ENCODE results near the gene MSN.
A peak's percentile ranks its signal among the peaks of the same experiment; 100 is the strongest.
"Not testable (repeated sequence)": the region's sequence is repeated elsewhere in the genome, so short reads cannot be mapped to it uniquely, and the experiment has no call there.

The MSN gene

DNA sequence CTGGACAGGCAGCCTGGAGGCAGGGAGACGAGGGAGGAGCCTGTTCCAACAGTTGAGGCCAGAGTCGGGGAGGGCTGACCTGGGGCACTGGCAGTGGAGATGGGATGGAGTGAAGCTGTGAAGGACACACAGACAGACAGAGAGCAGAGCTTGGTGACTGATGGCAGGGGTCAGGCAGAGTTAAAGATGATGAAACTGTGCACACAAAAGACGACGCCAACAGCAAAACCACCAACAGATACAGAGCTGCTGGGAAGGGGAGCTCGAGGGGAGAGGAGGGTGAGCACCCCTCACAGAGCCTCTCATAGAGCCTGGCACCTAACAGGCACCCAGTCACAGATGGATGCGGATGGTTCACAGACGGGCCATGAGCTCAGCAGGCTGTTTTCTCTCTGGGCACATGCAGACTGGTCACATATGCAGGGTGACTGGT is 10.4 kb upstream of the MSN start:
- H3K4me3 ChIP-seq; in situ Hi-C loops (cut with MboI; ENCODE audit: low sequenced_read_pairs); H3K4me1 ChIP-seq; H3K27me3 ChIP-seq (ENCODE audit: low read depth); H3K9me3 ChIP-seq; DNase-seq (ENCODE audit: low spot score in 2 of 2); H3K36me3 ChIP-seq (replicated peaks): not testable (repeated sequence)

DNA sequence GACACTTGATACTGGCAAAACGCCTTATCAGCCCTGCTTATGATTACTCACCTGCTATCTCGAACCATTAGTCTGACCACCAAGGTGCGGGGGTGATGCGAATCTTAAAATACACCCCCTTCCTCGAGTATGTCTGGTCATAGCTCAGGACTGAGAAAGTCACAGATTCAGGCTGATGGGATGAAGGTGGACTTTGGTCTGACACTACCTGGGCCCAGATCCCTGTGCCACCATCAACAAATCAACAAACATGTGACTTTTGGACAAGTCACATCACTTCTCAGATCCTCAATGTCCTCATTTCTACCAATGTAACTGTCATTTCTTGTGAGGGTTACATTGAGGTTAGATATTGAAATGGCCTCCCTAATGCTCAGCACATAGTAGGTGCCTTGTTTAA is 9.8 kb upstream of the MSN start:
- no peaks in the 10 kb centered on the region for H3K4me1 ChIP-seq
- no peaks in the 10 kb centered on the region for H3K36me3 ChIP-seq (replicated peaks)
- in situ Hi-C loops (cut with MboI; ENCODE audit: low sequenced_read_pairs): no loop called here
- H3K27me3 ChIP-seq (ENCODE audit: low read depth): no peaks in the 10 kb centered on the region
- no peak overlapping the region for H3K4me3 ChIP-seq
- H3K9me3 ChIP-seq: no peaks in the 10 kb centered on the region
- DNase-seq (ENCODE audit: low spot score in 2 of 2): no peak

DNA sequence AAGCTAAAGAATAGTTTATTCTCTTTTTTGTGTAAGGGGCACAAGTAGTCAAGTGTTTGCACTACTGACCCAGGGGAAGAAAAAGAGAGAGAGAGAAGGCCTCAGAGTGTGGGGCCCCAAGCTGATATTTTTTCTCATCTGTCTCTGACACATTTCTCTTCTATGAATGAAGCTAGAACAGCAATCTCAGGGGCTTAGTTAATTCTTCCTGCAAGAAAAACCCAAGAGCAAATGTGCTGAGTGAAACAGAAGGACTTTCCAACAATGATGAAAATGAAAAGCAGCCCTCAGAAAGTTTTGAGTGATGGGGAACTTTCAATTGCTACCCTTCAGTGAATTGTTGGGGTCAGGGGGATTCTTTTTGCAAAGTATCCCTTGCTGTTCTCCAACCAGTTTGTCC is 9.2 kb upstream of the MSN start:
- DNase-seq (ENCODE audit: low spot score in 2 of 2): no peak
- no peaks in the 10 kb centered on the region for H3K4me1 ChIP-seq
- in situ Hi-C loops (cut with MboI; ENCODE audit: low sequenced_read_pairs): no loop called here
- H3K36me3 ChIP-seq (replicated peaks): no peaks in the 10 kb centered on the region
- H3K9me3 ChIP-seq: no peaks in the 10 kb centered on the region
- no peaks in the 10 kb centered on the region for H3K27me3 ChIP-seq (ENCODE audit: low read depth)
- H3K4me3 ChIP-seq: no peak overlapping the region

DNA sequence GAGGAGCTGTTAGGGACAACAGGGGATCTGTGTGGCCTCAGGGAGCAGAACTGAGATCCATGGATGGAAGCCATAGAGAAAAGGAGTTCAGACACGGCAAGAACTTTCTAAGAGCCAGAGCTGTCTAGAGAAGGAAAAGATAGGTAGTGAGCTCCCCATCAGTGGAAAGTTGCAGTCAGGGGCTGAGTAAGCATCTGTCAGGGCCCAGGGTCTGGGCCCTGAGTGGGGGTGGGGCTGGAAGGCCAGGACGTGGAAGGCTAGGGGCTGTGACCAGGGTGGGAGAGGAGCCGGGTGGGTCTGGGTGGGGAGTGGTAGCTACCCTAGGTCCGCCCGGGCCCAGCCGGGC is 324 bp upstream of the MSN start:
- H3K4me1 ChIP-seq: peaks cover 20% of the 10 kb centered on the region
- H3K27me3 ChIP-seq (ENCODE audit: low read depth): no peaks in the 10 kb centered on the region
- peak overlapping the region; percentile 79 for H3K4me3 ChIP-seq
- no peak for DNase-seq (ENCODE audit: low spot score in 2 of 2)
- no peaks in the 10 kb centered on the region for H3K9me3 ChIP-seq
- in situ Hi-C loops (cut with MboI; ENCODE audit: low sequenced_read_pairs): loop anchor here (10.0 kb wide), 1 partner anchor 132 kb away; the partner anchor contains the start of gene LAS1L
- peaks cover 5% of the 10 kb centered on the region; the same call in 1 of the 2 replicates for H3K36me3 ChIP-seq (replicated peaks)

DNA sequence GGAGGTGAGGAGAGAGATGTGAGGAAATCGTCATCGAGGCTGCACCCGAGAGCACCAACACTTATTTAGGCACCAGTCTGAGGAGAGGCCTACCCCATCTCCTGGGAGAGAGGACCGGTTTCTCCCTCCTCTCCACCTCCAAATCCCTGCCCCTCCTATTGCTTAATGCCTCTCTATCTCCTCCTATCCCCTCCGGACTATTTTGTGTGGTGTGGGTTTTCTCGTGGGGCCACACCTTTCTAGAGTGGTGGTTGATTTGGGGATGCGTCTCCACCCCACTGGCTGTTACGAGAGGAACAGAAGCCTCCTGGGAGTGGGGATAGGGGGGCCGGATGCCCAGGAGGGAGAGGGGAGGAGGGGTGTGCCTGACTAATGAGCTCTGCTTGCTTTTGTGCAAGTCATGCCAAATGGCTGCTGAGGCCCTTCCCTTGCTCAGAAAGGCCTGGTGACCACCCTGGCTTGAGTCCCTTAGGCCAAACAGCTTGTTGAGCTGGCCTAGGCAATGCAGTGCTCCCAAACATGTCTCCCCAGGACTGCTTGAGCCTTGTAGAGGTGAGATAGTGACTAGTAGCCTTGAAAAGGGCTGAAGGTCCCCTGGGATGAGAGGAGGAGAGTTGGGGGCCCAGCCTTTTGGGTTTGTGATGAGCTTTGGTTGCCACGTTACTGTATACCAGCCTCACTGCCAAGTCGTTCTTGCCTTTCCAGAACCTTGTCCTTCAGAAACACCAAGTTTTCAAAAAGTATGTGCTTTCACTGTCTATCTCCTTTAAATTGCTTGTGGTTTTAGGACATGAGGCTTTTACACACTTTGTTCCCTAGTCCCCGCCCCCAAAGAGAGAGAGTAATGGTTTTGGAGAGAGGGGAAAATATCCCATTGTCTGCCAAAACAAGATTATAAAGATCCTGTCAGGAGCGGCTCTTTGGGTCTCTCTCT is 1.2 kb downstream of the MSN start:
- H3K9me3 ChIP-seq: no peaks in the 10 kb centered on the region
- H3K36me3 ChIP-seq (replicated peaks): peaks cover 10% of the 10 kb centered on the region; the same call in 1 of the 2 replicates
- no peaks in the 10 kb centered on the region for H3K27me3 ChIP-seq (ENCODE audit: low read depth)
- in situ Hi-C loops (cut with MboI; ENCODE audit: low sequenced_read_pairs): loop anchor here (10.0 kb wide), 1 partner anchor 134 kb away; the partner anchor contains the start of gene LAS1L
- peak overlapping the region; percentile 79 for H3K4me3 ChIP-seq
- DNase-seq (ENCODE audit: low spot score in 2 of 2): peak; percentile 65 to 78
- H3K4me1 ChIP-seq: peaks cover 20% of the 10 kb centered on the region

DNA sequence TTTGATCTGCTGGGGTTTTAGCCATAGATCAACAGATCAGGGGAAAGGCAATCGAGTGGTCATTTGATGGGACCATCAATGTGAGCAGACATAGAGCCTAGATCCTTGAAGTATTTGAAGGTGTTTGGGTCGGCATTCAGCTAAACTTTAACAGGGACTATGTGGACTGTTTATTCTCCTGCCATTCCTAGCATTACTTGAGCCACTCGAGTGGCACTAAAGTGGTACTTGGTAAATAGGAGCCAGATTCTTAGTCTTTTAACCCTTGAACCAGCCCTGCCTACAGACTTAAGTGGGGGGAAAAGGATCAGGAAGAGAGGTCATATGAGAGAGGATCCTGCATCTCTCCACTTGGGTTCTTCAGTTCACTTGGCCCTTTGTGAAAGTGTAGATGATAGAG is 3.8 kb downstream of the MSN start:
- no peaks in the 10 kb centered on the region for H3K27me3 ChIP-seq (ENCODE audit: low read depth)
- peaks cover 10% of the 10 kb centered on the region; the same call in 1 of the 2 replicates for H3K36me3 ChIP-seq (replicated peaks)
- no peak overlapping the region for H3K4me3 ChIP-seq
- in situ Hi-C loops (cut with MboI; ENCODE audit: low sequenced_read_pairs): no loop called here
- H3K4me1 ChIP-seq: peaks cover 20% of the 10 kb centered on the region
- DNase-seq (ENCODE audit: low spot score in 2 of 2): no peak
- H3K9me3 ChIP-seq: no peaks in the 10 kb centered on the region

DNA sequence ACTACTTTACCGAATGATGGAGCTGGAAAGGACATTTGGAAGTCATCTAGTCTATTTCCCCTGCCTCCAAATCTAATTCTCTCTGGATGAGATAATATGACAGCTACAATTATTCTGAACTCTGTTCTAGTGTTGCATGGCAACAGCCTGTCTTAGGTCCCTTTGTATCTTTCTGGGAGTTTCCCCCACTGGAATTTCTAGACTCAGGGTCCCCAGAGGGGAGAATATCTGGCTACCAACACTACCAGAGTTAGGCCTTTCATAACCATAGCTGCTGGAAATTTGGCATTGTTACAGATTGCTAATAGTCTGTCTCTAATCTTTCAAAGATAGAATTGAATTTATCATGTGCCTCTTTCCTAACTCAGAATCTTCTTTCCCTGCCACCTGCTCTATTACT is 4.5 kb downstream of the MSN start:
- in situ Hi-C loops (cut with MboI; ENCODE audit: low sequenced_read_pairs): no loop called here
- H3K36me3 ChIP-seq (replicated peaks): peaks cover 11% of the 10 kb centered on the region; the same call in 1 of the 2 replicates

DNA sequence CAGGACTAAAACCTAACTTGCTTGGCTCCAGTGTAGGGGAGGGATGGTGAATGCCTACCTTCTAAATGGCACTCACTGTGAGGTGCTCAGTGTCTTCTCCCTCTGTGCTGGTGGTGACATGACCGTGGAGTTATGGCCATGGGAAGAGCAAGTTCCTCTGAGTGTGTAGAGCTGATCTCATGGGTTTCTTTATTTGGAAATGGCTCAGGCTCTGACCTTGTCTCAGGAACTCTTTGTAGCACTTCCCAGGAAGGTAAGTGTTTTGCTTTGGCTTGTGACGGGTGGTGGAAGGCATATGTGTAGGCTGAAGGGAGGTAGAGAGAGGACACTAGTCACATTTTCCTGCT is 6.4 kb downstream of the MSN start:
- H3K4me1 ChIP-seq: peaks cover 15% of the 10 kb centered on the region
- H3K36me3 ChIP-seq (replicated peaks): peaks cover 14% of the 10 kb centered on the region; the same call in 1 of the 2 replicates
- in situ Hi-C loops (cut with MboI; ENCODE audit: low sequenced_read_pairs): no loop called here
- no peaks in the 10 kb centered on the region for H3K27me3 ChIP-seq (ENCODE audit: low read depth)
- no peak for DNase-seq (ENCODE audit: low spot score in 2 of 2)
- H3K9me3 ChIP-seq: no peaks in the 10 kb centered on the region
- no peak overlapping the region for H3K4me3 ChIP-seq

More for the DNA sequence above, 4.5 kb downstream of the MSN start:
- no peak for DNase-seq (ENCODE audit: low spot score in 2 of 2)
- Histone ChIP-seq H3K9me3 (no peaks in the 10 kb centered on the region), H3K4me1 (peaks cover 18% of the 10 kb centered on the region), H3K4me3 (no peak overlapping the region), H3K27me3 (ENCODE audit: low read depth) (no peaks in the 10 kb centered on the region)

DNA sequence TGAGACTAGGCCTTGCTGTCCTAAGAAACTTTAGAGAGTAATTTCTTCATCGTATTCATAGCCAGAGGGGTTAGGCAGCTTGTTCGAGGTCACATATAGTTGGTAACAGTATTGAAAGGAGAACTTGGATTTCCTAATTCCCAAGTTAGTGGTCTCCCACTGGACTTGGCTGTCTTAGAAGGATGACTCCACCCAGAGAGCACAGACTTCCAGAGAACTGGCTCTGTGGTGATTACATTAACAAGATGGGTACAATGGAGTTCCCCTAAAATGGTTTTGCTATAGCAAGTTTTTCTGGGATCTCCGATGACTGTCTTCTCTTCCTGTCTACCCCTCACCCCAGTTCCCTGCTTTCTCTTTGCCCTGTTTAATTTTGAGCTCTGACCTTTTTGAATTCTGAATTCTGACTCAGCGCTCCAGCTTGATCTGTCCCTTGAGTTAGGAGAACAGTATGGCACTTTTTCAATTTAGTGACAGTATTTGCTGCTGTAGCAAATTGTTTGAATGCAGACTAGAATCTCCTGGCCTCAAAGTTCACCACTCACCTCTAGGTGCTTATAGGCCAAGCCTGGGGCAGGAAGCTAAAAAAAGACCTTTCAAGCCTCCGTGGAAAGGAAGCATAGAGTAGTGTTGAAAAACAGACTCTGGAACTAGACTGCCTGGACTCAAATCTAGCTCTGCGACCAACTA is 6.9 kb downstream of the MSN start:
- Histone ChIP-seq H3K9me3 (no peaks in the 10 kb centered on the region), H3K36me3 (replicated peaks) (peaks cover 14% of the 10 kb centered on the region; the same call in 1 of the 2 replicates), H3K27me3 (ENCODE audit: low read depth) (no peaks in the 10 kb centered on the region), H3K4me1 (peaks cover 11% of the 10 kb centered on the region), H3K4me3 (no peak overlapping the region)
- DNase-seq (ENCODE audit: low spot score in 2 of 2): no peak
- in situ Hi-C loops (cut with MboI; ENCODE audit: low sequenced_read_pairs): no loop called here

DNA sequence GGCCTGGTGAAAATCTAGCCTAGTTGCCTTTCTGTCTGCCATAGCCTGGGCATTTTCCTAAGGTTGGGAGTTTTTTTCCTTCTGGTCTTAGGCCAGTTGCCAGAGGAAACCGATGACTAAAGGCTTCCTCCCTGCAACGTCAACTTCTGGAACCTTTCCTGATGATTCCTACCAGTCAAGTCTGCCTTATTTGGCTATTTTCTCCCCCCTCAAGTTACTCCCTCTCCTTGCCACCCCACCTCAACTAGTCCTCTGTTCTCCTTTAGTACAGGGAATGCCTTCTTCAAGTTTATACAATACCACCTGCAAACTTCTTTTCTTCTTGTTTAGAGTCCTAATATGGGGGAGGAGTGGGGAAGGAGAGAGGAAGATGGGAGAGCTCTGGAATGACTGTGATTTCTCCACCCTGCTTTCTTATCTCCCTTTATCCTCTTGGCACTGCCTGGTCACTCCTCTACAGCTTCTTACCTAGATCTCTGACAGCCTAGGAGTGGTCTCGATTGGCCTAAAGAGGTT is 10.6 kb downstream of the MSN start:
- Histone ChIP-seq H3K9me3 (no peaks in the 10 kb centered on the region), H3K36me3 (replicated peaks) (peaks cover 13% of the 10 kb centered on the region; the same call in 1 of the 2 replicates), H3K4me1 (no peaks in the 10 kb centered on the region), H3K4me3 (no peak overlapping the region), H3K27me3 (ENCODE audit: low read depth) (no peaks in the 10 kb centered on the region)
- DNase-seq (ENCODE audit: low spot score in 2 of 2): no peak
- in situ Hi-C loops (cut with MboI; ENCODE audit: low sequenced_read_pairs): no loop called here

DNA sequence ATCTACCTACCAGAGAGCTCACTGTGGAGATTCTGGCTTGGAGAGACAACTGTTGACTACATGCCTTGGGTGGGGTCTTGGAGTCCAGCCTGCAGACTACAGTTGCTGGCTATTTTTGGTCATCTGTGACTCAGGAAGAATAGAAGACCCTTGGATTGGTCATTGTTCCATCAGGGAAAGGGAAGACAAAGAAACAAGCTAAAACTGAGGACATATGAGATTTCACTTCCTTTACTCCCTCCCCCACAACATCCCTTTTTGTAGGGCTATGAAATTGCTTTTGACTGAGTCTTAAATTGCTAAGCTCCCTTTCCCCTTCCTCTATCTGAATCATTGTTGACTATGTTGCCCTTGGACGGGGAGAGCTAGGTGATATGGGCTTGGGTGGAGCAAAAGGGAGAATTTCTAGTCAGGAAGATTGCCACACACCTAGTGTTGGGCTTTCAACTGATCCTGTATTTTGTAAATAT is 11.7 kb downstream of the MSN start:
- Histone ChIP-seq H3K36me3 (replicated peaks) (peaks cover 13% of the 10 kb centered on the region; the same call in 1 of the 2 replicates), H3K4me1 (no peaks in the 10 kb centered on the region)

DNA sequence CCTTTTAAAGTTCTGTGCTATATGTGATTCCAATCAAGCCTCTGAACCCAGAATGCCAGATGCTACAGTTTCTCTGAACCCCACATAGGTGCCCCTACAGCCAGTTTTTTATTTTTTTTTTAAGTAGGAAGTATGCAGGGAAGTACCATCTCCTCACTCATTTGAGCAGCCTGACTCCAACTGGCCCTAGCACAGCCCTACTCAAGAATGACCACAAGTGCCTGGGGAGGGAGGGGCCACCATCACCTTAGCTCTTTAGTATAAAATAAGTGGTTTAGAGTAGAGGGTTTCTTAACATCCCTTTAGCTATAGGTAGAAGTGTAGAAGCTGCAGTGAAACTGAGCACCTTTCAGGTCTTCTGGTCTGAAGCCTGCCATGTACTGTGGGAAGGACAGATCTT is 14.4 kb downstream of the MSN start:
- no peaks in the 10 kb centered on the region for H3K27me3 ChIP-seq (ENCODE audit: low read depth)
- H3K4me3 ChIP-seq: no peak overlapping the region
- no peaks in the 10 kb centered on the region for H3K9me3 ChIP-seq
- in situ Hi-C loops (cut with MboI; ENCODE audit: low sequenced_read_pairs): no loop called here
- H3K36me3 ChIP-seq (replicated peaks): peaks cover 13% of the 10 kb centered on the region
- H3K4me1 ChIP-seq: no peaks in the 10 kb centered on the region
- no peak for DNase-seq (ENCODE audit: low spot score in 2 of 2)

More for the DNA sequence above, 11.7 kb downstream of the MSN start:
- in situ Hi-C loops (cut with MboI; ENCODE audit: low sequenced_read_pairs): no loop called here
- Histone ChIP-seq H3K4me3 (no peak overlapping the region), H3K27me3 (ENCODE audit: low read depth) (no peaks in the 10 kb centered on the region), H3K9me3 (no peaks in the 10 kb centered on the region)
- no peak for DNase-seq (ENCODE audit: low spot score in 2 of 2)

DNA sequence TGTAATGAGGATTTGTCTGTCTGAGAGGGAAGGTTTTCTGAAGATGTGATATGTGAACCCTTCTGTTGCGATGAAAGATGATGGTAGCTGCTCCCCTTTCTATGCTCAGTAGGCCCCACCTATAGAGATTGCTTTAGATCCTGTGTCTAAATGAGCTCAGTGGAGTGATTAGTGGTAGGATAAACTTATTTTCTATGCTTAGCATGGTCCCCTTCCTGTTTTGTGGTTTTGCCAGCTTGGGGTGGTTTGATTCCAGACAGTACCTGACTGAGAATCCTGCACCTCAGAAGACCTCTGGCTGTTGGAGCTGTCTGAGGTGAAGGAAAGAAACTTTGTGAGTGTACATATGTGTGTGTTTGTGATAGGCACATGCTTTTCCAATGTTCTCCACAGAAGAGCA is 17.7 kb downstream of the MSN start:
- in situ Hi-C loops (cut with MboI; ENCODE audit: low sequenced_read_pairs): no loop called here
- Histone ChIP-seq H3K9me3 (no peaks in the 10 kb centered on the region), H3K4me3 (no peak overlapping the region), H3K27me3 (ENCODE audit: low read depth) (no peaks in the 10 kb centered on the region), H3K4me1 (no peaks in the 10 kb centered on the region), H3K36me3 (replicated peaks) (peaks cover 9% of the 10 kb centered on the region)
- no peak for DNase-seq (ENCODE audit: low spot score in 2 of 2)

DNA sequence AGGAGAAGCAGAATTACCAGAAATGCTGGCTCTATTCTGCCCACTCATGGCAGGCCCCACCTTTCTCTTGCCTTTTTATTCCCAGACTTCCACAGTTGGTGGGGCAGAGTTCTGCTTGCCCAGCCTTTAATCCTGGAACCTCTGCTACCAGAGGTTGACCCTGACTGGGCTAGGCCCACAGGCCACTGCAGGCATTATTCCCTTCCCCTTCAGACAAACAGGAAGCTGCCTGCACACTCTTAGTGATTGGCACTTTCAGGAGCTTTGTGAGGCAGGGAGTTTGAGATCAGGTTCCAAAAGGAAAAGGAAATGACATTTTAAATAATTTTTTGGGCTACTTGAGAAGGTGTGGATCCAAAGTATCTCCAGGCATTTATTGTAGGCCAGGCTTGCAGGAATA is 18.8 kb downstream of the MSN start:
- H3K36me3 ChIP-seq (replicated peaks): peaks cover 9% of the 10 kb centered on the region
- no peaks in the 10 kb centered on the region for H3K27me3 ChIP-seq (ENCODE audit: low read depth)
- DNase-seq (ENCODE audit: low spot score in 2 of 2): no peak
- H3K9me3 ChIP-seq: no peaks in the 10 kb centered on the region
- no peak overlapping the region for H3K4me3 ChIP-seq
- in situ Hi-C loops (cut with MboI; ENCODE audit: low sequenced_read_pairs): no loop called here
- H3K4me1 ChIP-seq: no peaks in the 10 kb centered on the region

All from HAP-1 (cell line).